IMR-90 (cell line): ENCODE results near the gene TOB2. TPM values are rescaled to one million over a fixed set of nuclear protein-coding genes. Genes with fewer than 3 reads are reported as not detected.

Experiments used
- ATAC-seq: fragments of 200-7000 bp; cut with Tn5 transposase; 2 replicates; pipeline ENCODE4 v1.9.1; 2020; ENCODE audit warnings: low read depth, mild to moderate bottlenecking, moderate library complexity
- BruUV-seq: library from RNA; stranded (reverse); fragments of 400-500 nt; replicated peaks from 2 replicates; lab custom pipeline; 2021; lab: Mats Ljungman, UMichigan
- CTCF ChIA-PET: fragments of 300-600 bp; formaldehyde crosslinking; extraction: SDS; loops from one replicate; lab custom pipeline; 2021; ENCODE audit warnings: antibody characterized with exemption; lab: Yijun Ruan, JAX
- POLR2A ChIA-PET: fragments of 300-600 bp; sonication (Branson Sonifier 250); formaldehyde crosslinking; loops from one replicate; lab custom pipeline; 2022; ENCODE audit warnings: antibody characterized with exemption; ENCODE audit not compliant: unreplicated experiment; lab: Charles Lee
- DNase-seq: peaks from one replicate; pipeline ENCODE4 v3.0.0; 2013
- H2AFZ ChIP-seq: replicated peaks from 2 replicates; pipeline ENCODE3; 2013; ENCODE audit warnings: low read length, mild to moderate bottlenecking; ENCODE audit not compliant: poor library complexity
- H2AK5ac ChIP-seq: 2 replicates; pipeline ENCODE4 v1.6.1; 2013; ENCODE audit warnings: low read depth, low read length, inconsistent platforms
- H2AK9ac ChIP-seq: replicated peaks from 2 replicates; pipeline ENCODE3; 2013; ENCODE audit warnings: mild to moderate bottlenecking, low read depth, low read length, moderate library complexity; ENCODE audit not compliant: poor library complexity
- H2BK120ac ChIP-seq: 2 replicates; pipeline ENCODE4 v1.6.1; 2013; ENCODE audit warnings: low read depth, low read length, inconsistent platforms
- H2BK15ac ChIP-seq: 3 replicates; pipeline ENCODE4 v1.6.1; 2013; ENCODE audit warnings: low read depth, low read length, inconsistent platforms
- H2BK20ac ChIP-seq: 2 replicates; pipeline ENCODE4 v1.6.1; 2013; ENCODE audit warnings: low read depth, mild to moderate bottlenecking, inconsistent platforms, low read length, moderate library complexity
- H2BK5ac ChIP-seq: 2 replicates; pipeline ENCODE4 v1.6.1; 2013; ENCODE audit warnings: mild to moderate bottlenecking, low read depth, low read length, inconsistent platforms; ENCODE audit not compliant: poor library complexity, severe bottlenecking
- H3K14ac ChIP-seq: replicated peaks from 2 replicates; pipeline ENCODE4 v1.6.1; 2013; ENCODE audit warnings: low read depth, low read length, inconsistent platforms
- H3K18ac ChIP-seq: 2 replicates; pipeline ENCODE4 v1.6.1; 2013; ENCODE audit warnings: low read depth, low read length, control low read depth
- H3K23ac ChIP-seq: 2 replicates; pipeline ENCODE4 v1.6.1; 2013; ENCODE audit warnings: low read depth, low read length, inconsistent platforms
- H3K27ac ChIP-seq: 2 replicates; pipeline ENCODE4 v1.5.1; 2013; ENCODE audit warnings: mild to moderate bottlenecking, control low read depth, low read length; ENCODE audit not compliant: insufficient read depth
- H3K27me3 ChIP-seq: 2 replicates; pipeline ENCODE4 v1.6.1; 2013; ENCODE audit warnings: low read length; ENCODE audit not compliant: control insufficient read depth, insufficient read depth
- H3K36me3 ChIP-seq: 2 replicates; pipeline ENCODE4 v1.6.1; 2013; ENCODE audit warnings: low read length, mixed read lengths; ENCODE audit not compliant: control insufficient read depth, insufficient read depth
- H3K4ac ChIP-seq: 2 replicates; pipeline ENCODE4 v1.6.1; 2013; ENCODE audit warnings: low read depth, low read length, inconsistent platforms
- H3K4me1 ChIP-seq: 2 replicates; pipeline ENCODE4 v1.6.1; 2013; ENCODE audit warnings: low read length, mixed read lengths; ENCODE audit not compliant: control insufficient read depth, insufficient read depth
- H3K4me2 ChIP-seq: 2 replicates; pipeline ENCODE4 v1.6.1; 2013; ENCODE audit warnings: low read depth, mild to moderate bottlenecking, control low read depth, low read length, moderate library complexity
- H3K4me3 ChIP-seq: 2 replicates; pipeline ENCODE4 v1.5.1; 2013; ENCODE audit warnings: low read depth, mild to moderate bottlenecking, control low read depth, low read length, moderate library complexity; ENCODE audit not compliant: insufficient read depth
- H3K56ac ChIP-seq: 2 replicates; pipeline ENCODE4 v1.6.1; 2013; ENCODE audit warnings: low read length, inconsistent platforms; ENCODE audit not compliant: insufficient read depth; ENCODE audit errors: extremely low read depth
- H3K79me1 ChIP-seq, 2 experiments: 2 replicates each; pipeline ENCODE4 v1.6.1; 2013; ENCODE audit warnings: low read length in 2 of 2, inconsistent platforms in 1 of 2, low read depth in 1 of 2
- H3K9ac ChIP-seq: 2 replicates; pipeline ENCODE4 v1.6.1; 2013; ENCODE audit warnings: low read depth, low read length, control low read depth
- H3K9me1 ChIP-seq: 2 replicates; pipeline ENCODE4 v1.6.1; 2013; ENCODE audit warnings: low read length, inconsistent platforms; ENCODE audit not compliant: insufficient read depth
- H3K9me3 ChIP-seq: 2 replicates; pipeline ENCODE4 v1.6.1; 2013; ENCODE audit warnings: low read length; ENCODE audit not compliant: control insufficient read depth, insufficient read depth
- H4K20me1 ChIP-seq: 2 replicates; pipeline ENCODE4 v1.6.1; 2013; ENCODE audit warnings: low read length, inconsistent platforms; ENCODE audit not compliant: insufficient read depth
- H4K5ac ChIP-seq: 2 replicates; pipeline ENCODE4 v1.6.1; 2013; ENCODE audit warnings: mild to moderate bottlenecking, low read depth, low read length, control low read depth
- H4K8ac ChIP-seq, 2 experiments: 2 replicates each; pipeline ENCODE4 v1.6.1; 2013; ENCODE audit warnings: low read depth in 2 of 2, low read length in 2 of 2, control low read depth in 1 of 2, inconsistent platforms in 1 of 2
- H4K91ac ChIP-seq: 2 replicates; pipeline ENCODE4 v1.6.1; 2013; ENCODE audit warnings: low read depth, low read length, inconsistent platforms; ENCODE audit not compliant: insufficient read depth
- MAZ ChIP-seq: IDR thresholded peaks from 2 replicates; pipeline ENCODE4 v1.6.1; 2012; ENCODE audit warnings: low read depth, mild to moderate bottlenecking, low read length, improper control_type of control experiment, moderate library complexity, borderline replicate concordance
- SMC3 ChIP-seq: fragments of 150-350 bp; IDR thresholded peaks from 2 replicates; pipeline ENCODE4 v1.6.1; 2016; ENCODE audit warnings: low read depth, mild to moderate bottlenecking, antibody characterized with exemption, low read length, moderate library complexity
- WGBS, 2 experiments: methylation state at CpG; one replicate each; pipeline versions ENCODE4 v1.1.5 to v1.1.7; 2013; ENCODE audit warnings: missing lambda C conversion rate in 2 of 2; ENCODE audit not compliant: insufficient read length in 1 of 2; ENCODE audit errors: extremely low coverage in 2 of 2; 5-methylcytosine and 5-hydroxymethylcytosine counted together
- dilution Hi-C: fragments of 300-500 bp; cut with HindIII; formaldehyde crosslinking; loops from one replicate; pipeline ENCODE4 v1.14.3; 2018; ENCODE audit warnings: low sequenced_read_pairs; ENCODE audit not compliant: unreplicated experiment
- in situ Hi-C: fragments of 300-500 bp; cut with MboI; formaldehyde crosslinking; loops from 3 replicates; pipeline ENCODE4 v1.14.3; 2019; ENCODE audit warnings: low sequenced_read_pairs, inconsistent platforms, mixed read lengths
- intact Hi-C: fragments of 100-400 bp; cut with micrococcal nuclease; formaldehyde crosslinking; loops from 2 replicates; pipeline ENCODE4 v1.10.0; 2022
- polyA plus RNA-seq, 3 experiments: library from polyadenylated mRNA; depleted of rRNA; stranded (reverse); fragments of >200 nt; gene quantifications; 2 replicates each; pipeline ENCODE4 v1.2.3, GENCODE V29; 2012; ENCODE audit warnings: low replicate concordance in 1 of 3
- total RNA-seq: library from RNA; depleted of rRNA; stranded (reverse); fragments of >200 nt; gene quantifications from 2 replicates; pipeline ENCODE4 v1.2.3, GENCODE V29; 2012

Gene TOB2
- total and polyA plus RNA-seq, 2 of the 4 experiments (the other 2 are of a cell fraction) = 17.4 to 23.3 TPM

DNA sequence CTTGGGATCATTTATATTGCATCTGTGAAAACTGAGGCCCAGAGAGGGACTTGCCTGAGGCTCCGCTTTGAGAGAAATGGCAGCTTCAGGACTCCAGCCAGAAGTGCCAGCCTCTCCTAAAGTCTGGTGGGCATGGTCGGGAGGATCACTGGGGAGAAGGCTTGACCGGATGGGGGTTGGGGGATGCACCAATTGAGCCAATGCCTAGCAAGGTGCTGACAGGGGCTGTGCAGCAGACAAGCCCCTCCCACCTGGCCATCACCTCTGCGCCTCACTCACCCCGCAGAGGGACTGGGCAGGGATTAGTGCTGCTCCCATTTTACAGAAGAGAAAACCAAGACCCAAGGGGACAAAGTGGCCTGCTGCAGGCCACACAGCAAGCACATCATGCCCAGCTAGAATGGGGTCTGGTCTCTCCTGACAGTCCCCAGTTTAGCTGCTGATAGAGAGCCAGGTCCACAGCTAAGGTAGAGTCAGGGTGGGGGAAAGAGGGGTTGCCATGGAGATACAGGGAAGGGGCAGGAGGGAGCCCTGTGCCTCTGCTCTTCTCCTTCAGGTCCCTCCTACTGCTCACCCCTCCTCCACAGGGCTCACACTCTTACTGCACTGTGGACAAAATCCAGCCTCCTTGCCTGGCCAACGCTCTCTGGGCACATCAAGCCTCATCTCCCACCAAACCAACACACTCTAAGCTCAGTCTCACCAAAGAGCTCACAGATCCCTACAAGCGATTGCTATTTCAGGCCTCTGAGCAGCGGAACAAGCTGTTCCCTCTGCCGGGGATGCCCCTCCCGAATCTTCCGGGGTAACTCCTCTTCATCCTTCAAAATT is 35.4 kb downstream of the TOB2 start:
- Histone ChIP-seq H3K18ac (no peak overlapping the region), H3K79me1 (peaks cover 19 to 31% of the 10 kb centered on the region in 2 experiments), H2BK20ac (no peak overlapping the region), H3K9me1 (peaks cover 14% of the 10 kb centered on the region), H4K8ac (no peak overlapping the region; a peak in 1 of 4 replicates), H3K9me3 (no peaks in the 10 kb centered on the region), H2BK15ac (no peak overlapping the region), H3K4ac (no peak overlapping the region), H3K4me2 (no peak overlapping the region), H3K56ac (no peak overlapping the region), H2AK9ac (no peak overlapping the region), H3K14ac (0 out of 2 replicates have a peak overlapping the region, but pooled peaks have one; percentile 15), H3K4me1 (peaks cover 11% of the 10 kb centered on the region), H4K20me1 (no peaks in the 10 kb centered on the region), H4K91ac (no peak overlapping the region), H2BK120ac (no peak overlapping the region), H4K5ac (no peak overlapping the region), H2AFZ (no peak overlapping the region), H3K27me3 (no peaks in the 10 kb centered on the region), H3K23ac (peak overlapping the region; percentile 69), H3K9ac (no peak overlapping the region), H2AK5ac (no peak overlapping the region), H3K36me3 (no peaks in the 10 kb centered on the region), H2BK5ac (no peak overlapping the region), H3K27ac (no peak overlapping the region), H3K4me3 (no peak overlapping the region)
- no peak for TF ChIP-seq SMC3
- no peak for TF ChIP-seq MAZ
- in situ Hi-C loops (no loop called here), intact Hi-C loops (no loop called here), dilution Hi-C loops (no loop called here)
- POLR2A ChIA-PET = no interaction called here
- BruUV-seq = no TSS peak
- no peak for ATAC-seq
- DNase-seq = no peak
- CTCF ChIA-PET = no interaction called here
- WGBS, 2 experiments = 94% methylated on average over 3 of the region's 11 CpGs; no CpG with 5 or more reads in 1 of the 2 experiments
